Ishikawa (cell line): ENCODE results near the gene GDPD3.
A peak's percentile ranks its signal among the peaks of the same experiment; 100 is the strongest.

Source experiments
- CEBPB ChIP-seq: IDR thresholded peaks from 2 replicates; pipeline ENCODE4 v1.6.1; 2012
- CREB1 ChIP-seq: IDR thresholded peaks from 2 replicates; pipeline ENCODE4 v1.6.1; 2012; ENCODE audit warnings: low read depth
- EGR1 ChIP-seq: IDR thresholded peaks from 2 replicates; pipeline ENCODE4 v1.6.1; 2012
- EP300 ChIP-seq: IDR thresholded peaks from 2 replicates; pipeline ENCODE4 v1.6.1; 2012; ENCODE audit warnings: borderline replicate concordance
- FOXM1 ChIP-seq: IDR thresholded peaks from 2 replicates; pipeline ENCODE4 v1.6.1; 2012; ENCODE audit warnings: low read depth, borderline replicate concordance
- MAX ChIP-seq: IDR thresholded peaks from 2 replicates; pipeline ENCODE4 v1.6.1; 2012
- NFIC ChIP-seq: IDR thresholded peaks from 2 replicates; pipeline ENCODE4 v1.6.1; 2012
- RAD21 ChIP-seq: IDR thresholded peaks from 2 replicates; pipeline ENCODE4 v1.6.1; 2012; ENCODE audit warnings: low read depth
- REST ChIP-seq: IDR thresholded peaks from 2 replicates; pipeline ENCODE4 v1.6.1; 2012; ENCODE audit warnings: low read depth, mild to moderate bottlenecking
- TAF1 ChIP-seq: IDR thresholded peaks from 2 replicates; pipeline ENCODE4 v1.6.1; 2012; ENCODE audit warnings: low read depth, mild to moderate bottlenecking
- TCF12 ChIP-seq: IDR thresholded peaks from 2 replicates; pipeline ENCODE4 v1.6.1; 2012; ENCODE audit warnings: low read depth
- TEAD4 ChIP-seq: IDR thresholded peaks from 2 replicates; pipeline ENCODE4 v1.6.1; 2012
- USF1 ChIP-seq: IDR thresholded peaks from 2 replicates; pipeline ENCODE4 v1.6.1; 2012
- YY1 ChIP-seq: IDR thresholded peaks from 2 replicates; pipeline ENCODE4 v1.6.1; 2012; ENCODE audit warnings: low read depth
- ZBTB7A ChIP-seq: IDR thresholded peaks from 2 replicates; pipeline ENCODE4 v1.6.1; 2012; ENCODE audit warnings: low read depth

The GDPD3 gene

GRCh38 chr16:30078744-30079143 is 34.6 kb downstream of the GDPD3 start:
- no peak for TF ChIP-seq TAF1
- TF ChIP-seq USF1: no peak
- no peak for TF ChIP-seq ZBTB7A
- TF ChIP-seq NFIC: no peak
- TF ChIP-seq REST: no peak
- no peak for TF ChIP-seq RAD21
- no peak for TF ChIP-seq MAX
- no peak for TF ChIP-seq EP300

- no peak for TF ChIP-seq USF1
- no peak for TF ChIP-seq REST
- no peak for TF ChIP-seq TEAD4
- no peak for TF ChIP-seq MAX
- TF ChIP-seq TCF12: no peak
These were observed 35.7 kb downstream of the GDPD3 start for GRCh38 chr16:30077656-30078055.

GRCh38 chr16:30076276-30076791 is 37.0 kb downstream of the GDPD3 start:
- TF ChIP-seq MAX (no peak), EGR1 (peak; percentile 17; the same call in 1 of the 2 replicates)

GRCh38 chr16:30075503-30076275 is 37.6 kb downstream of the GDPD3 start, which contains the start of gene PPP4C:
TSS of gene PPP4C (plus strand) at chr16:30075994. CDS start at chr16:30076378, 384 bp downstream.
- TF ChIP-seq EGR1 (no peak), CEBPB (no peak), RAD21 (no peak), CREB1 (peak; percentile 85), ZBTB7A (peak; percentile 46; the same call in 1 of the 2 replicates), NFIC (no peak), TAF1 (peak; percentile 77), TCF12 (peak; percentile 30; the same call in 1 of the 2 replicates), YY1 (peak; percentile 14; the same call in 1 of the 2 replicates), EP300 (peak; percentile 78), FOXM1 (0 out of 2 replicates have a peak, but pooled peaks have one; percentile 34), MAX (peak; percentile 52), REST (no peak), TEAD4 (no peak), USF1 (no peak)
